Measurements from ENCODE around the gene JARID2. TPM values are rescaled to one million over a fixed set of nuclear protein-coding genes. Genes with fewer than 3 reads are reported as not detected.

JARID2 gene
- total RNA-seq, 1 donor from 2014 or later: 5.0 TPM

- DNase-seq (ENCODE audit: low spot score in 2 of 2): no peak
- no peaks in the 10 kb centered on the region for H3K27me3 ChIP-seq
- peaks cover 8 to 15% of the 10 kb centered on the region in 2 donors for H3K36me3 ChIP-seq
- no peak for TF ChIP-seq CTCF (IDR thresholded peaks at IDR 0.05)
- no peak overlapping the region for H3K27ac ChIP-seq
- intact Hi-C loops (cut with DNase I): no loop called here
- H3K4me1 ChIP-seq: peaks cover 0 to 2% of the 10 kb centered on the region in 2 donors
- no peaks in the 10 kb centered on the region for H3K9me3 ChIP-seq
- H3K4me3 ChIP-seq: no peak overlapping the region
Measured at GRCh38 chr6:15495375-15495901, 249.6 kb downstream of the JARID2 start.

- no peak for DNase-seq (ENCODE audit: low spot score in 2 of 2)
- no peak for TF ChIP-seq CTCF (IDR thresholded peaks at IDR 0.05)
- H3K9me3 ChIP-seq: no peaks in the 10 kb centered on the region
- no peak overlapping the region for H3K4me3 ChIP-seq
- peaks cover 13 to 23% of the 10 kb centered on the region in 2 donors for H3K36me3 ChIP-seq
- no peak overlapping the region for H3K27ac ChIP-seq
- H3K4me1 ChIP-seq: no peaks in the 10 kb centered on the region
- no peaks in the 10 kb centered on the region for H3K27me3 ChIP-seq
- intact Hi-C loops (cut with DNase I): no loop called here
Measured at GRCh38 chr6:15496345-15497131, 250.7 kb downstream of the JARID2 start.

GRCh38 chr6:15498640-15499039 lies 252.8 kb downstream of the JARID2 start:
- Histone ChIP-seq H3K4me1 (peaks cover 0 to 4% of the 10 kb centered on the region in 2 donors), H3K36me3 (peaks cover 13 to 26% of the 10 kb centered on the region in 2 donors), H3K9me3 (no peaks in the 10 kb centered on the region), H3K27ac (no peak overlapping the region), H3K4me3 (no peak overlapping the region), H3K27me3 (no peaks in the 10 kb centered on the region)
- intact Hi-C loops (cut with DNase I): no loop called here
- no peak for DNase-seq (ENCODE audit: low spot score in 2 of 2)
- no peak for TF ChIP-seq CTCF (IDR thresholded peaks at IDR 0.05)

GRCh38 chr6:15499125-15499524 lies 253.3 kb downstream of the JARID2 start:
- no peak for TF ChIP-seq CTCF (IDR thresholded peaks at IDR 0.05)
- H3K4me1 ChIP-seq: peaks cover 0 to 4% of the 10 kb centered on the region in 2 donors
- no peak for DNase-seq (ENCODE audit: low spot score in 2 of 2)
- peaks cover 13 to 26% of the 10 kb centered on the region in 2 donors for H3K36me3 ChIP-seq
- H3K9me3 ChIP-seq: no peaks in the 10 kb centered on the region
- intact Hi-C loops (cut with DNase I): no loop called here
- no peak overlapping the region for H3K4me3 ChIP-seq
- no peak overlapping the region for H3K27ac ChIP-seq
- H3K27me3 ChIP-seq: no peaks in the 10 kb centered on the region

- peaks cover 13 to 26% of the 10 kb centered on the region in 2 donors for H3K36me3 ChIP-seq
- H3K4me3 ChIP-seq: no peak overlapping the region
- no peaks in the 10 kb centered on the region for H3K27me3 ChIP-seq
- intact Hi-C loops (cut with DNase I): no loop called here
- no peak for DNase-seq (ENCODE audit: low spot score in 2 of 2)
- no peak for TF ChIP-seq CTCF (IDR thresholded peaks at IDR 0.05)
- peaks cover 0 to 8% of the 10 kb centered on the region in 2 donors for H3K4me1 ChIP-seq
- no peaks in the 10 kb centered on the region for H3K9me3 ChIP-seq
- H3K27ac ChIP-seq: no peak overlapping the region
Measured at GRCh38 chr6:15499591-15499990, 253.7 kb downstream of the JARID2 start.

All from ascending aorta (tissue), 2 donors.